GM18499 (cell line): ENCODE measurements around the gene TDRD12.
"Not testable (repeated sequence)": the region's sequence is repeated elsewhere in the genome, so short reads cannot be mapped to it uniquely, and the experiment has no call there.

Source experiments
- ATAC-seq: cut with Tn5 transposase; IDR thresholded peaks from one replicate; pipeline ENCODE4 v1.9.1; 2021; ENCODE audit warnings: moderate number of reproducible peaks; ENCODE audit not compliant: insufficient read depth, unreplicated experiment

TDRD12 gene

DNA sequence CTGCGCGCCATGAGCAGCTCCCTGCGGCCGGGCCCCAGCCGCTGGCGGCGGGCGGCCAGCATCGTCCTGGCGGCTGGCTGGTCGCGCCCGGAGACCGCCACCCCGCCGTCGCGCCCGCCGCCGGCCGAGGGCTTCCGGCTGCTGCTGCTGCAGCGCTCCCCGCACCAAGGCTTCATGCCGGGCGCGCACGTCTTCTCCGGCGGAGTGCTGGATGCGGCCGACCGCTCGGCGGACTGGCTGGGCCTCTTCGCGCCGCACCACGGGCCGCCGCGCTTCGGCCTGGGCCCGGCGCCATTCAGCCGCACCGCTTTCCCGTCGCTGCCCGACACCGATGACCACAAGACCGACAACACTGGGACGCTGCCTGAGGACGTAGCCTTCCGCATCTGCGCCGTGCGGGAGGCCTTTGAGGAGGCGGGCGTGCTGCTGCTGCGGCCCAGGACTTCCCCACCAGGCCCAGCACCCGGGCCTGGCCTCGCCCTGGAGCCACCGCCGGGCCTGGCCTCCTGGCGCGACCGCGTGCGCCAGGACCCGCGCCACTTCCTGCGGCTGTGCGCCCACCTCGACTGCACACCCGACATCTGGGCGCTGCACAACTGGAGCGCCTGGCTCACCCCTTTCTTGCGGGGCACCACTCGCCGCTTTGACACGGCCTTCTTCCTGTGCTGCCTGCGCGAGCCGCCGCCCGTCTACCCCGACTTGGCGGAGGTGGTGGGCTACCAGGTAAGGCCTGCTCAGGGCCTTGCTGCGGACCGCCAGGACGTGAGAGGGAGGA is 27.4 kb upstream of the TDRD12 start:
- peak; percentile 23 for ATAC-seq

DNA sequence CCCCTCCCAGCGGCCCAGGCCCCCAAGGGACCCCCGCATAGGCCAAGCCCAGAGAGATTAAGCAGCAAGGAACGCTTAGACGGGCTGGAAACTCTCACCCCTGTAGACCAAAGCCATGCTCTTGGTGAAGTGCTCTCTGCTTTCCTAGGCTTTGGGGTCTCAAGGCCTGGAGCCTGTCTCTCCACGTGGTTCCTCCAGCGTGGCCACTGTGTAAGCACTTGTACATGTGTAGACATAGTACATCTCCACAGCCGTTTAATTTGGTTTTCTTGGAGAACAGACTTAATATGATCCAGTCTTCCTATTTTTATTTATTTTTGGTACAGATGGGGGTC is 26.9 kb upstream of the TDRD12 start:
- ATAC-seq: no peak

DNA sequence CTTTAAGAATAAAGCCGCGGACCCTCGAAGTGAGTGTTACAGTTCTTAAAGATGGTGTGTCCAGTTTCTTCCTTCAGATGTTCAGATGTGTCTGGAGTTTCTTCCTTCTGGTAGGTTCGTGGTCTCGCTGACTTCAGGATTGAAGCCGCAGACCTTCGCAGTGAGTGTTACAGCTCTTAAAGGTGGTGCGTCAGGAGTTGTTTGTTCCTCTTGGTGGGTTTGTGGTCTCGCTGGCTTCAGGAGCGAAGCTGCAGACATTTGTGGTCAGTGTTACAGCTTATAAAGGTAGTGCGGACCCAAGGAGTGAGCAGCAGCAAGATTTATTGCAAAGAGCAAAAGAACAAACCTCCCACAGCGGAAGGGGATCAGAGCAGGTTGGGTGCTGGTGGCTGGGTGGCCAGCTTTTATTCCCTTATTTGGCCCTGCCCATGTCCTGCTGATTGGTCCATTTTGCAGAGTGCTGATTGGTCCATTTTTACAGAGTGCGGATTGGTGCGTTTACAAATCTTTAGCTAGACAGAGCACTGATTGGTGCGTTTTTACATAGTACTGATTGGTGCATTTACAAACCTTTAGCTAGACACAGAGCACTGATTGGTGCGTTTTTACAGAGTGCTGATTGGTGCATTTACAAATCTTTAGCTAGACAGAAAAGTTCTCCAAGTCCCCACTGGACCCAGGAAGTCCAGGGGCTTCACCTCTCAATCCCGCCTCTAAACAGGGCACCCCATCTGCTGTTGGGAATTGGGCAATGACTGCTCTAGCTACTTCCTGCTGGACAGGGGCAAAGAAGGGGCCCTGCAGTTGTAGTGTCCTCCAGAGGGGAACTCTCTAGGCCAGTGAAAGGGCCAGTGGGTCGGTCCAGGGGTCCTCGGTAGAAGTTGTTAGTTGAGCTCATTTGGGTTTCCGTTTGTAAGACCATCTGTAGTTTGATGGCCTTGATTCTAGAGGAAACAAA is 26.1 kb upstream of the TDRD12 start:
- ATAC-seq: not testable (repeated sequence)

DNA sequence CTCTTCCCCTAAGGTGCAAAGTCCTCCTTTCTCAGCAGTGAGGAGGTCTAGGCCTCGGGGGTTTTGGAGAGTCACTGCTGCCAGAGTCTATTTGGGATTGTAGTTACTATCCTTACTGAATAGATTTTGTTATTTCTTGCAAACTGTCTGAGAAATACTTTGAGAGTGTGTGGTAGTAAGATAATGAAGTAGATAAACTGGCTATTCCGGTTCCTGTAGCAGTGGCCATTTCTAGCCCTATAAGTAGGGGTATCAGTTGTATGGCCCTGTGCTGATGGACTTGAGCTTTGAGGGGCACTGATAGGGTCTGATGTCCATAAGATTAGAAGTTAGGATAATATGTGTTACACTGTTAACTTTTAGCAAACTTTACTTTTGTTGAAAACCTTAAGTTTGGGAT is 25.3 kb upstream of the TDRD12 start:
- ATAC-seq: not testable (repeated sequence)

DNA sequence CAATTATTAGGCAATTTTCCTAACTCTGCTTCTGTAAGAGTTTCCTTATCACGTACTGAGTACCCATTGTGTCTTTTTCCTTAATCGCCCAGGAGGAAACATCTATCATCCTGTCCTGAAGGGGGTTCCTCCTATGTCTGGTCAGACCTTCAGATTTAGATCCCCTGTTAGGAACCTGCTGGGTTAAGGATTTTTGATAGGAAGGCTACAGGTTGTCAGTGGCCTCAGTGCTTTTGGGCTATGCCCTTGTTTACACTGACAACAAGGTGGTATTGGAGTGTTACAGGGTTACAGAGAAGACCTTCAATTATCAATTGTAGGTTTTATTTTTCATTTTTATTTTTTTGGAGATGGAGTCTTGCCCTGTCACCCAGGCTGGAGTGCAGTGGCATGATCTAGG is 24.7 kb upstream of the TDRD12 start:
- not testable (repeated sequence) for ATAC-seq

DNA sequence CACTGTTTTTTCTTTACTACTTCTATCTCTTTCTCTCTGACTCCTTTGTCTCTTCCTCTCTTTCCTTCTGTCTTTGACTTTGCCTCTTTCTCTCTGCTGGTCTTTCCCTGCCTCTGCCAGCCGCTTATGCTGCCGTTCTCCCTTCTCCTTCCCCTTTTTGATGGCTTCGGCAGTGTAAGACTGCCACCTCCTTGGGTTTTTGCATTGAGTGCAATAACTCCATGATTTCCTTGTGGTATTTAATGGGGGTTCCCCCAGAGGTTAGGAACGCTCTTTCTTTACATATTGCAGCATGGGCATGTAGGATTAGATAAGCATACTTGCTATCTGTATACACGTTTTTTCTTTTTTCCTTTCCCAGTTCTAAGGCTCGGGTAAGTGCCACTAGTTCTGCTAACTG is 24.1 kb upstream of the TDRD12 start:
- not testable (repeated sequence) for ATAC-seq

DNA sequence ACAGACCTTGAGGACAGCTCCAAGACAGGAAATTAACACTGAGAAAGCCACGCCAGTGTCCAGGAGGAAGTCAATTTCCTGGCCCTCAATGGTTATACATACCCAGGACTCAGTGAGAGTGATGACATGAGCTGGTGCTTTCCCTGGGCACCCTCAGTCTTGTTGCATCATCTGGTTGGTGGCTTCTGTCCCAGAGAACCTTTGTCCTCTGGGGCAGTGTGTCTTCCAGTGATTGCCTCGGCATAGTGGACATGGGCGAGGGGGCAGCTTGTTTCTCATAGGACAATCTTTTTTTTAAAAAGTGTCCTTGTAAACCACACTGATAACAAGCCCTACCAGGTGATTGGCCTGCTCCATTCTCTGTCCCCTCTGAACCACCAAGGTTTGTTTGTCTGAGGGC is 22.8 kb upstream of the TDRD12 start:
- not testable (repeated sequence) for ATAC-seq

DNA sequence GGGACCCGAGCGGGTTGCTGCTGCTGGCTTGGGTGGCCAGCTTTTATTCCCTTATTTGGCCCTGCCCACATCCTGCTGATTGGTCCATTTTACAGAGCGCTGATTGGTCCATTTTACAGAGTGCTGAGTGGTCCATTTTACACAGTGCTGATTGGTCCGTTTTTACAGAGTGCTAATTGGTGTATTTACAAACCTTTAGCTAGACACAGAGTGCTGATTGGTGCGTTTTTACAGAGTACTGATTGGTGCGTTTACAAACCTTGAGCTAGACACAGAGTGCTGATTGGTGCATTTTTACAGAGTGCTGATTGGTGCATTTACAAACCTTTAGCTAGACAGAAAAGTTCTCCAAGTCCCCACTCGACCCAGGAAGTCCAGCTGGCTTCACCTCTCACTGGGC is 19.4 kb upstream of the TDRD12 start:
- not testable (repeated sequence) for ATAC-seq

DNA sequence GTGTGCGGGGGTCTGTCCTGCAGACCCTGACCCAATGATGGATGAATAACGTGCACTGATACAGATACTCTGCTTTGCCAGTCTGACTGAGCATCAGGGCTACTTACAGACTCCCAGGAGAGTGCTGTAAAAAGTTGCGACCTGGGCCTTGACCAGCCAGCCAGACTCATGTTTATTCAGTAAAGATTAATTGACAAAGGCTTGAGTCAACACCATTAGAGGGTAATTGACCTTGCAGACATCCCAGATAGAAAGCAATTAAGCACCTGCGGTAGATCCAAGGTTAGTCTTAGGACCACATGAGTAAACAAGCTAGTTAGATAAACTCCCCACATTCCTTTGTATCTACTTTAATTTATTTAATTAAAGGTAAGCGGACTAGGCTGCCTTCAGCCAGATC is 17.6 kb upstream of the TDRD12 start:
- ATAC-seq: no peak

DNA sequence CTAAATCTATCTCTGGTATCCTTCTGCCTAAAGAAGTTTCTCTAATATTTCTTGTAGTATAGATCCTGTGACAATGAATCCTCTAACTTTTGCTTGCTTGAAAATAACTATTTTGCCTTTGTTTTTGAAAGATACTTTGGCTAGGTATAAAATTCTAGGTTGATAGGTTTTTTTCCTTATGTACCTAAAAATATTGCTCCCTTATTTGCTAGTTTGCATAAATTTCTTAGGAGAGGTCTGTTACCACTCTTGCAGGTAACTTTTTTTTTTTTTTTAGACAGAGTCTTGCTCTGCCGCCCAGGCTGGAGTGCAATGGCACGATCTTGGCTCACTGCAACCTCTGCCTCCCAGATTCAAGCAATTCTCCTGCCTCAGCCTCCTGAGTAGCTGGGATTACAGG is 15.6 kb upstream of the TDRD12 start:
- not testable (repeated sequence) for ATAC-seq

DNA sequence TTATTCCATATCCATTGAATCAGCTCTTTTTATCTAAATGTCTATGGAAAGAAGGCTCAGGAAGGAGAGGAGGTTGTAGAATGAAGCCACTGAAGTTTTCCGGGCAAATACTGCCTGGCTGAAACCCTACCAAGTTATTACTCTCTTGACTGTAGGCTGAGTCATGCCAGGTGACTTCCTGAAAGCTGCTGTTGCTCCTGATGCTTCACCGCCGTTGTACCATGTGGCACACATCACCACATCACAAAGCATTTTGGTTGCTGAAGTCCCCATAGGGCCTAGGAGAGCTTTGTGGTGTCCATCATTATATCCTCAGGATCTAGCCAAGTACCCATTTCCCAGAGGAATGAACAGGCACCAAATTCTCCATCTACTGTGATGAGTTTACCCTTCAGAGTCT is 11.1 kb upstream of the TDRD12 start:
- ATAC-seq: no peak

DNA sequence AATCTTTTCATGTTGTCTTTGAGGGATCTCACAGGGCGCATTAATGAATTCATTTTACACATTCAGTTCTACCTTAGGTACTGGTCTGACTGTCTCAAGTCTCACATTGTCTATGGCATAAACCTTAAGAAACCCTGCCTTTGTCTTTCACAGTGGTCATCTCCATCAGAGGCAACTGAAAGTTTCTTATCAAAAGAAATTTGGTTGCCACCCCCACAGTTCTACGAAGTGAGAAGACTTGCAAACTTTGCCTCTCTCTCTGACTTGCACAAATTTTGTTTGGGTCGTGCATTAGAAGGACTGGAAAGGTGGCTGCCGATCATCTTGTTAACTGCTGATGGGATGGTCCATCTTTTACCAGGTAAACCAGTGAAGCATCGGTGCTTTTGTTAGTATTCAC is 10.5 kb upstream of the TDRD12 start:
- ATAC-seq: no peak

DNA sequence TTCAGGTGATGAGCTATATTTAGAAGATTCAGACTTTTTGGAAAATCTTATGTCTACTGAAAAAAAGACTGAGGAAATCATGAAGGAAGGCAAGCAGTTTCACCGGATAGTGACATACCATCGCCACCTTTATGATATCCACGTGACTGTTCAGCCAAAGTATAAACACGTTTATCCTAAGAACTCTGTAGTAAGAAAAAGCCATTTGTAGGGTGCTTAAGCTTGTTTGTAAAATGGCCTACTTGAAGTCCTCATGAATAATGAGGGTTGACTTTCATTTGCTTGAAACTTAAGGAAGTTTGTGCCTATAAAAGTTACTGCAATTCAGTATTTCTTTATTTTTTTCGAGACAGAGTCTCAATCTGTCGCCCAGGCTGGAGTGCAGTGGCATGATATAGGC is 7.8 kb upstream of the TDRD12 start:
- ATAC-seq: no peak

DNA sequence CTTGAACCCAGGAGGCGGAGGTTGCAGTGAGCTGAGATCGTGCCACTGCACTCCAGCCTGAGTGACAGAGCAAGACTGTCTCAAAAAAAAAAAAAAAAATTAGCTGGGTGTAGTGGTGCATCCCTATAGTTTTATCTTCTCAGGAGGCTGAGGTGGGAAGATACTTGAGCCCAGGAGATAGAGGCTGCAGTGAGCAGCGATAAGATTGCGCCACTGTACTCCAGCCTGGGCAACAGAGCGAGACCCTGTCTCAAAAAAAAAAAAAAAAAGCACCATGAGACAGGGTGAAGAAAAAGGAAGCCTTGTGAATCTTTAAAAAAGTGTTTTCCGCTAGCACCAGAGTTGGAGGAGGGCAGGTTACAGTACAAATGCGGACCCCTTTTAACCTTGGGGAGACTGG is 3.4 kb upstream of the TDRD12 start:
- ATAC-seq: not testable (repeated sequence)

DNA sequence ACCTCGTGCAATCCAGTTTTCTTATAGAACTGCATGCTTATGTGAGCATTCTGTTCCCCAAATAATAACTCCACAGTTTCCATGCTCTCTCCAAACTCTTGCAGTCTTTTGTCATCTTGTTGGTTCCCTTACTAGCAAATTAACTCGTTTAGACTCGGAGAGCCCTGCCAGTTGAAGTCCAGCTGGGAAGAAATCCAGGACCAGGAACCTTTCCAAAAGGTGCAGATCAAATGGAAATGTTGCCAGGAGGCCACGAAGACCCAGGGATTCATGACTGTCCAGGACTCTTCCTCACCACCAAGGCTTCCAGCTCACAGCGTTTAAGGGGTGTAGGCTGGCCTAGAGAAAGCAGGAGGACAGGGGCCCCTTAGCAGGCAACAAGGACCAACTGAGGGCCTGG is 2.1 kb upstream of the TDRD12 start:
- ATAC-seq: no peak

DNA sequence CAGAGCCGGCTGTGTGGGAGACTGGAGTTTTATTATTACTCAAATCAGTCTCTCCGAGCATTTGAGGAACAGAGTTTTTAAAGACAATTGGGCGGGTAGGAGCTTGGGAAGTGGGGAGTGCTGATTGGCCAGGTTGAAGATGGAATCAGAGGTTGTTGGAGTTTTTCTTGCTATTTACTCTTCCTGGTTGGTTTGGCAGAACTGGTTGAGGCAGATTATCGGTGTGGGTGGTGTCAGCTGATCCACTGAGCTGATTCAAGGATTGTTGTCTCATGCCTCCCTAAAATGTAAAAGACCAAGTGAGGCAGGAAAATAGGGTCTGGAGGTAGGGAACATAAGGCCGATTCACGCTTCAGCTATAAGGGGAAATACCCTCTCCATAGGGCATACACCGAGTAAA is 1.3 kb upstream of the TDRD12 start:
- ATAC-seq: no peak

DNA sequence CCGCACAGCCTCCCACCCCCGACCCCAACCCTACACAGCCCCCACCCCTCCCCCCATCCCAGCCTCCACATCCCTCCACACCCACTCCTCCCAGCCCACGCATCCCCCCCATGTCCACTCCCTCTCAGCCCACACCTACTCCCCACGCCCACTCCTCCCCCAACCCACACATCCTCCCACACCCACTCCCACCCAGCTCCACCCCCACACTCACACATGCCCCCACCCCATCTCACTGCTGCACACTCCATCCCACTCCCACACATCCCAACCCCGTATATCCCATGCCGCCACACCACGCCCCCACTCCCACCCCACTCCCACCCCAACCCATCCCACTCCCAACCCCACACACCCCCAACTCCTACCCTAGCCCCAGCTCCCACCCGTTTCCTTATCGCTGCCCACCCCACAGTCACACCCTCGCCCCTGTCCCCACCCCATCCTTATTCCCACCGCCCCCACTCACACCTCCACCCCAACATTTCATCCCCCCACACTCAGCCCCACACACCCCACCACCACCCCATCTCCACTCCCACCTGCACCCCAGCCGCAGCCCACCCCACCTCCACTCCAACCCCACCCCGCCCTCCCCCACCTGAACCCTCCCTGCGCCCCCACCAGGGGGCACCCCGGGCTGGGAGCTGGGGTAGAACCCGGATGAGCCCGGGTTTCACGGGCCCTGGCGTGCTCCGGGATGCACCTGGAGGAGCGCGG is 809 bp downstream of the TDRD12 start:
- no peak for ATAC-seq

DNA sequence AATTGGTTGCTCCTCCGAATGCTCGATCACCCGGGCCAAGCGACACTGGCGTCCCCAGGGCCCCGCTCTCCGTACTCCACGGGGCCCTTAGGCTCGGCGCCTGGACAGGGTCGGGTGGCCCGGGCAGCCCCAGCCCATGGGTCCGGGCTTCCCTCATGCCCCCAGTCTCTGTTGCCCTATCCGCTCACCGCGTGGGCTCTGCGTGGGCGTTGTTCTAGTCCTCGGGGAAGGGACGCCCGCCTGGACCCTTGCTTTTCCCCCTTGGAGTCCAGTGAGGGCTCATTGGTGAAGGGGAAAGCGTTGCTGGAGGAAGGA is 1.3 kb downstream of the TDRD12 start:
- ATAC-seq: no peak

DNA sequence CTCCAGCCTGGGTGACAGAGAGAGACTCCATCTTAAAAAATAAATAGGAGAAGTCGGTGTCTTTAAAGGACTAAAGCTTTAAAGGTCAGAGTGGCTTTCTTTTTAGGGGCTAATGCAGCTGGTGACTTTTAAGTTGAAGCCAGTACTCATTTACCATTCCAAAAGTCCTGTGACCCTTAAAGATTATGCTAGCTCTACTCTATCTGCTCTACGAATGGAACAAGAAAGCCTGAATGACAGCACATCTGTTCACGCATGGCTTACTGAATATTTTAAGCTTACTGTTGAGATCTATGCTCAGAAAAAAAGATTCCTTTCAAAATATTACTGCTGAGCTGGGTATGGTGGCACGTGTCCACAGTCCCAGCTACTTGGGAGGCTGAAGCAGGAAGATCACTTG is 16.4 kb downstream of the TDRD12 start:
- ATAC-seq: no peak

DNA sequence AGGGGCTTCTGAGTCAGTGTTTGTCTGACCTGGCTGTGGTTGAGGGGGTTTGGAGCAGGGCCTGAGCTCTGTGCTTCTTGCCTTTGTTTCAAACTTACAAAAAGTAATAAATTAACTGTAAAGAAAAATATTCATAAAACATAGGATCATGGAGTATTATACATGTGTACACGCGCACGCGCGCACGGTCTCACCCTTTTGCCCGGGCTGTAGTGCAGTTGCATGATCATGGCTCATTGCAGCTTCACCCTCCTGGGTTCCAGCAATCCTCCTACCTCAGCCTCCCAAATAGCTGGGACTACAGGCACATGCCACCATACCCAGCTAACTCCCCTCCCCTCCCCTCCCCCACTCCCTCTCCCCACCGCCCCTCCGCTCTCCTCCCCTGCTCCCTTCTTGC is 23.5 kb downstream of the TDRD12 start:
- ATAC-seq: no peak

DNA sequence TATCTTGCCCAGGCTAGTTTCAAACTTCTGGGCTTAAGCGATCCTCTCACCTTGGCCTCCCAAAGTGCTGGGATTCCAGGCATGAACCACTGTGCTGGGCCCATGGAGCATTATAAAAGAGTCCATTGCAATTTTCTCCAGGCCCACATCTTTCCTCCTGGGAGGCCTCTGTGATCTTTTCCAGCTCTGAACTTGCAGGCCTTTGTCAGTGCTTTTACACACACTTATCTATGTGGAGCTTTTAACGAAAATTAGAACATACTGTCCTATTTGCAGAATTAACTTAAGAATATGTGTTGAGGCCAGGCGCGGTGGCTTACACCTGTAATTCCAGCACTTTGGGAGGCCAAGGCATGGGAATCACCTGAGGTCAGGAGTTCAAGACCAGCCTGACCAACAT is 23.9 kb downstream of the TDRD12 start:
- no peak for ATAC-seq
